Measurements from ENCODE around the gene MACROD2.

- no peak for TF ChIP-seq EP300 (IDR thresholded peaks at IDR 0.05)
- TF ChIP-seq, protein P1, sequence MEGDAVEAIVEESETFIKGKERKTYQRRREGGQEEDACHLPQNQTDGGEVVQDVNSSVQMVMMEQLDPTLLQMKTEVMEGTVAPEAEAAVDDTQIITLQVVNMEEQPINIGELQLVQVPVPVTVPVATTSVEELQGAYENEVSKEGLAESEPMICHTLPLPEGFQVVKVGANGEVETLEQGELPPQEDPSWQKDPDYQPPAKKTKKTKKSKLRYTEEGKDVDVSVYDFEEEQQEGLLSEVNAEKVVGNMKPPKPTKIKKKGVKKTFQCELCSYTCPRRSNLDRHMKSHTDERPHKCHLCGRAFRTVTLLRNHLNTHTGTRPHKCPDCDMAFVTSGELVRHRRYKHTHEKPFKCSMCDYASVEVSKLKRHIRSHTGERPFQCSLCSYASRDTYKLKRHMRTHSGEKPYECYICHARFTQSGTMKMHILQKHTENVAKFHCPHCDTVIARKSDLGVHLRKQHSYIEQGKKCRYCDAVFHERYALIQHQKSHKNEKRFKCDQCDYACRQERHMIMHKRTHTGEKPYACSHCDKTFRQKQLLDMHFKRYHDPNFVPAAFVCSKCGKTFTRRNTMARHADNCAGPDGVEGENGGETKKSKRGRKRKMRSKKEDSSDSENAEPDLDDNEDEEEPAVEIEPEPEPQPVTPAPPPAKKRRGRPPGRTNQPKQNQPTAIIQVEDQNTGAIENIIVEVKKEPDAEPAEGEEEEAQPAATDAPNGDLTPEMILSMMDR (IDR thresholded peaks at IDR 0.05), result no peak
- no peak for TF ChIP-seq JUNB (IDR thresholded peaks at IDR 0.05)
- TF ChIP-seq CBX2 (IDR thresholded peaks at IDR 0.05; ENCODE audit: borderline replicate concordance, low read depth), result no peak
- no peak for TF ChIP-seq HOXA7 (CRISPR knock-in tag; IDR thresholded peaks at IDR 0.05)
- no peak for TF ChIP-seq CHD2 (IDR thresholded peaks at IDR 0.05; ENCODE audit: low read length, partially characterized antibody)
- TF ChIP-seq TFCP2L1 (CRISPR knock-in tag; IDR thresholded peaks at IDR 0.05), result no peak
- TF ChIP-seq ESRRA (IDR thresholded peaks at IDR 0.05; ENCODE audit: borderline replicate concordance, low read length), result no peak
- TF ChIP-seq CEBPB (IDR thresholded peaks at IDR 0.05), result no peak
- TF ChIP-seq FOSB (CRISPR knock-in tag; IDR thresholded peaks at IDR 0.05), result no peak
- TF ChIP-seq RAD21 (conservative IDR thresholded peaks at IDR 0.05 in 1 of 2, IDR thresholded peaks at IDR 0.05 in 1 of 2), result no peak
- TF ChIP-seq, protein P2, sequence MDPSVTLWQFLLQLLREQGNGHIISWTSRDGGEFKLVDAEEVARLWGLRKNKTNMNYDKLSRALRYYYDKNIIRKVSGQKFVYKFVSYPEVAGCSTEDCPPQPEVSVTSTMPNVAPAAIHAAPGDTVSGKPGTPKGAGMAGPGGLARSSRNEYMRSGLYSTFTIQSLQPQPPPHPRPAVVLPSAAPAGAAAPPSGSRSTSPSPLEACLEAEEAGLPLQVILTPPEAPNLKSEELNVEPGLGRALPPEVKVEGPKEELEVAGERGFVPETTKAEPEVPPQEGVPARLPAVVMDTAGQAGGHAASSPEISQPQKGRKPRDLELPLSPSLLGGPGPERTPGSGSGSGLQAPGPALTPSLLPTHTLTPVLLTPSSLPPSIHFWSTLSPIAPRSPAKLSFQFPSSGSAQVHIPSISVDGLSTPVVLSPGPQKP (IDR thresholded peaks at IDR 0.05; ENCODE audit: low read depth, low read length), result no peak
- TF ChIP-seq POLR2A (IDR thresholded peaks at IDR 0.05; ENCODE audit: low read length), result no peak
These were observed 1337.9 kb downstream of the MACROD2 start for GRCh38 chr20:15333170-15333569.

Data from A549 (cell line).